Upper lobe of left lung (tissue), 4 donors: Measurements from ENCODE around the gene DUSP6.

Experiments
- POLR2A ChIP-seq, 4 donors: fragments of 450-650 bp; IDR thresholded peaks; one replicate each; pipeline ENCODE4 v1.5.1; 2016 to 2017; ENCODE audit warnings: antibody characterized with exemption in 4 of 4, mild to moderate bottlenecking in 2 of 4
- TF ChIP-seq, protein P1 (sequence below), 6 experiments: fragments of 450-650 bp in 4 of 6; fragments of 200-600 bp in 2 of 6; sonication (generic) in 2 of 6; IDR thresholded peaks; one replicate each; pipeline ENCODE4 v1.5.1; 2016 to 2019; ENCODE audit warnings: antibody characterized with exemption in 6 of 6

DNA sequence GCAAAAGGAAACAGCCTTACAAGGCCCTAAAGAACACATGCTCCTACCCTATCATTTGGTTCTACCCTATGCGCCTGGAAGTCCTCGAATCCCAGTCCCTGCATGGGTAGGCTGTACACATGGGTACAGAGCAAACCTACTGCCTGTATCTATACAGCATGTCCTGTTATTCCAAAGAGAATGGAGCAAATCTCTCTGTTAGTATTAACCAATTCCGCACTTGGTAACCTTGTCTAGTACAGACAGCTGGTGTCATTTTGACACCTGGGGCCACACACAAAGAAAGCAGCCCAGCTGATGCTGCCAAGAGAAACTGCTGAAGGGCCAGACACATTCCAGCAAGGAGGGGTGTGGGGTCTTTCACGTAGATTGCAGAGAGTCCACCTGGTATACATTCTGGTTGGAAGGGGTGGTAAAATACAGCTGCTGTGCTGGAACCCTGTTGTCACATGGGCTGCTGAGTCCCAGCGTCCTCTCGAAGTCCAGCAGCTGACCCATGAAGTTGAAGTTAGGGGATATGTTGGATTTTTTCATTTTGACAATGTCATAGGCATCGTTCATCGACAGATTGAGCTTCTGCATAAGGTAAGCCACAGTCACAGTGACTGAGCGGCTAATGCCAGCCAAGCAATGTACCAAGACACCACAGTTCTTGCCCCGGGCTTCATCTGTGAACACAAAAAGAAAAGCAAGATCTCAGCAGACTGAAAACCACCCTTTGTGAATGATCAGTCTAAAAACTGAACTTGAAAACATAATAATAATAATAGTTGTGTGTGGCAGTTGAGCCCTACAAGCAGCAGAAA, 3.2 kb downstream of the DUSP6 start:
- TF ChIP-seq, protein P1, sequence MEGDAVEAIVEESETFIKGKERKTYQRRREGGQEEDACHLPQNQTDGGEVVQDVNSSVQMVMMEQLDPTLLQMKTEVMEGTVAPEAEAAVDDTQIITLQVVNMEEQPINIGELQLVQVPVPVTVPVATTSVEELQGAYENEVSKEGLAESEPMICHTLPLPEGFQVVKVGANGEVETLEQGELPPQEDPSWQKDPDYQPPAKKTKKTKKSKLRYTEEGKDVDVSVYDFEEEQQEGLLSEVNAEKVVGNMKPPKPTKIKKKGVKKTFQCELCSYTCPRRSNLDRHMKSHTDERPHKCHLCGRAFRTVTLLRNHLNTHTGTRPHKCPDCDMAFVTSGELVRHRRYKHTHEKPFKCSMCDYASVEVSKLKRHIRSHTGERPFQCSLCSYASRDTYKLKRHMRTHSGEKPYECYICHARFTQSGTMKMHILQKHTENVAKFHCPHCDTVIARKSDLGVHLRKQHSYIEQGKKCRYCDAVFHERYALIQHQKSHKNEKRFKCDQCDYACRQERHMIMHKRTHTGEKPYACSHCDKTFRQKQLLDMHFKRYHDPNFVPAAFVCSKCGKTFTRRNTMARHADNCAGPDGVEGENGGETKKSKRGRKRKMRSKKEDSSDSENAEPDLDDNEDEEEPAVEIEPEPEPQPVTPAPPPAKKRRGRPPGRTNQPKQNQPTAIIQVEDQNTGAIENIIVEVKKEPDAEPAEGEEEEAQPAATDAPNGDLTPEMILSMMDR (IDR thresholded peaks at IDR 0.05) = no peak
- no peak for TF ChIP-seq POLR2A (IDR thresholded peaks at IDR 0.05)
